ENCODE data around the gene TLR6. TPM values are rescaled to one million over a fixed set of nuclear protein-coding genes. Genes with fewer than 3 reads are reported as not detected.

TLR6 gene
- 9.9 and 15.8 TPM in 2 replicates for total RNA-seq (2014; rRNA removed; shearing (Covaris generic))

- peak; percentile 86 for DNase-seq (ENCODE audit: low spot score)
Measured at GRCh38 chr4:38856524-38857337, at the start of gene TLR6. Gene TLR6 (minus strand): TSS chr4:38856817. CDS start chr4:38829473, 27,344 bp downstream.

GRCh38 chr4:38905652-38906385, 49.2 kb upstream of the TLR6 start:
- DNase-seq (ENCODE audit: low spot score): no peak

- no peak for DNase-seq (ENCODE audit: low spot score)
Measured at GRCh38 chr4:38904682-38905081, 48.1 kb upstream of the TLR6 start.

- no peak for DNase-seq (ENCODE audit: low spot score)
Measured at GRCh38 chr4:38904090-38904666, 47.6 kb upstream of the TLR6 start.

- DNase-seq (ENCODE audit: low spot score): peak; percentile 26
Measured at GRCh38 chr4:38902695-38903094, 46.1 kb upstream of the TLR6 start.

GRCh38 chr4:38902221-38902620, 45.6 kb upstream of the TLR6 start:
- no peak for DNase-seq (ENCODE audit: low spot score)

- no peak for DNase-seq (ENCODE audit: low spot score)
Measured at GRCh38 chr4:38898245-38898644, 41.6 kb upstream of the TLR6 start.

- no peak for DNase-seq (ENCODE audit: low spot score)
Measured at GRCh38 chr4:38896940-38897339, 40.3 kb upstream of the TLR6 start.

GRCh38 chr4:38894322-38894982, 37.8 kb upstream of the TLR6 start:
- DNase-seq (ENCODE audit: low spot score): no peak

GRCh38 chr4:38891051-38891983, 34.7 kb upstream of the TLR6 start:
- no peak for DNase-seq (ENCODE audit: low spot score)

GRCh38 chr4:38889143-38889542, 32.5 kb upstream of the TLR6 start:
- peak; percentile 63 for DNase-seq (ENCODE audit: low spot score)

- no peak for DNase-seq (ENCODE audit: low spot score)
Measured at GRCh38 chr4:38884254-38884653, 27.6 kb upstream of the TLR6 start.

- DNase-seq (ENCODE audit: low spot score): no peak
Measured at GRCh38 chr4:38876636-38877035, 20.0 kb upstream of the TLR6 start.

- no peak for DNase-seq (ENCODE audit: low spot score)
Measured at GRCh38 chr4:38873290-38873944, 16.8 kb upstream of the TLR6 start.

- peak; percentile 97 for DNase-seq (ENCODE audit: low spot score)
Measured at GRCh38 chr4:38872620-38873019, 16.0 kb upstream of the TLR6 start.

GRCh38 chr4:38871593-38871992, 15.0 kb upstream of the TLR6 start:
- no peak for DNase-seq (ENCODE audit: low spot score)

GRCh38 chr4:38870098-38870808, 13.6 kb upstream of the TLR6 start:
- no peak for DNase-seq (ENCODE audit: low spot score)

- no peak for DNase-seq (ENCODE audit: low spot score)
Measured at GRCh38 chr4:38869511-38869910, 12.9 kb upstream of the TLR6 start.

GRCh38 chr4:38868059-38868960, 11.7 kb upstream of the TLR6 start:
- no peak for DNase-seq (ENCODE audit: low spot score)

Measured in H4 (cell line).